22Rv1 (cell line): ENCODE data around the gene MED12L.

Experiments
- CTCF ChIP-seq: fragments of 450-650 bp; IDR thresholded peaks from 2 replicates; pipeline ENCODE4 v1.5.1; 2017; ENCODE audit warnings: mild to moderate bottlenecking
- ZFX ChIP-seq: fragments of 450-650 bp; IDR thresholded peaks from 2 replicates; pipeline ENCODE4 v1.6.1; 2017; ENCODE audit warnings: antibody characterized with exemption, borderline replicate concordance

GRCh38 chr3:151319628-151320027 is 234.2 kb downstream of the MED12L start:
- TF ChIP-seq CTCF (no peak), ZFX (no peak)
